ENCODE results near the gene PIGQ.
A peak's percentile ranks its signal among the peaks of the same experiment; 100 is the strongest.

PIGQ gene

GRCh38 chr16:572865-573650, 3.3 kb downstream of the PIGQ start:
- DNase-seq, result no peak

- no peak for DNase-seq
Measured at GRCh38 chr16:574021-574760, 4.4 kb downstream of the PIGQ start.

GRCh38 chr16:575354-576196, 5.8 kb downstream of the PIGQ start:
- no peak for DNase-seq

- DNase-seq, result no peak
Measured at GRCh38 chr16:576197-576822, 6.5 kb downstream of the PIGQ start.

- DNase-seq, result no peak
Measured at GRCh38 chr16:576823-577201, 7.0 kb downstream of the PIGQ start.

GRCh38 chr16:577796-578195, 8.0 kb downstream of the PIGQ start:
- no peak for DNase-seq

GRCh38 chr16:578232-578869, 8.6 kb downstream of the PIGQ start:
- no peak for DNase-seq

GRCh38 chr16:578870-579405, 9.2 kb downstream of the PIGQ start:
- DNase-seq, result peak; percentile 70

GRCh38 chr16:580141-580945, 10.6 kb downstream of the PIGQ start:
- DNase-seq, result no peak

GRCh38 chr16:580946-581498, 11.3 kb downstream of the PIGQ start:
- no peak for DNase-seq

- DNase-seq, result no peak
Measured at GRCh38 chr16:582218-582613, 12.4 kb downstream of the PIGQ start.

GRCh38 chr16:582614-583331, 13.0 kb downstream of the PIGQ start:
- DNase-seq, result no peak

- DNase-seq, result no peak
Measured at GRCh38 chr16:583470-583814, 13.7 kb downstream of the PIGQ start.

- no peak for DNase-seq
Measured at GRCh38 chr16:583815-584591, 14.2 kb downstream of the PIGQ start.

- no peak for DNase-seq
Measured at GRCh38 chr16:585351-585750, 15.6 kb downstream of the PIGQ start.

- no peak for DNase-seq
Measured at GRCh38 chr16:586047-586644, 16.4 kb downstream of the PIGQ start.

GRCh38 chr16:586645-587590, 17.1 kb downstream of the PIGQ start:
- DNase-seq, result no peak

GRCh38 chr16:588639-588888, 18.8 kb downstream of the PIGQ start:
- DNase-seq, result peak; percentile 66

All from CD4-positive, alpha-beta T cell treated with Interleukin-15 for 1 hour (primary cell).